Endothelial cell of umbilical vein (primary cell): ENCODE results near the gene ULK4. TPM values are rescaled to one million over a fixed set of nuclear protein-coding genes. Genes with fewer than 3 reads are reported as not detected.

Experiments used
- BruUV-seq: library from RNA; stranded (reverse); fragments of 400-500 nt; replicated peaks from 2 replicates; lab custom pipeline; 2021; lab: Mats Ljungman, UMichigan
- CTCF ChIA-PET: fragments of 300-600, 350-600 bp; sonication (Branson Sonifier 250); formaldehyde crosslinking; loops from one replicate; lab custom pipeline; 2021; ENCODE audit warnings: antibody characterized with exemption, inconsistent platforms; lab: Charles Lee
- POLR2A ChIA-PET: fragments of 300-600, 350-600 bp; sonication (Branson Sonifier 250); formaldehyde crosslinking; loops from one replicate; lab custom pipeline; 2021; ENCODE audit warnings: antibody characterized with exemption, inconsistent platforms; lab: Charles Lee
- DNase-seq: peaks from one replicate; pipeline ENCODE4 v3.0.0-alpha.2; 2011; ENCODE audit warnings: low read depth, low spot score
- FAIRE-seq: peaks from 2 replicates; lab custom pipeline; 2011; peaks lifted over from hg19 to GRCh38; lab: Jason Lieb, UNC
- H2AFZ ChIP-seq: 2 replicates; pipeline ENCODE4 v1.6.0; 2012; ENCODE audit warnings: low read depth, low read length, control low read depth, inconsistent platforms
- H3K27ac ChIP-seq: 2 replicates; pipeline ENCODE4 v1.5.1; 2011; ENCODE audit warnings: low read depth, mild to moderate bottlenecking, control low read depth, low read length, moderate library complexity; ENCODE audit not compliant: insufficient read depth
- H3K27me3 ChIP-seq, 2 experiments: 2 replicates each; pipeline versions ENCODE4 v1.6.0 to v1.6.1; 2011; ENCODE audit warnings: low read length in 2 of 2, mixed read lengths in 1 of 2; ENCODE audit not compliant: control insufficient read depth in 2 of 2, insufficient read depth in 2 of 2
- H3K36me3 ChIP-seq, 2 experiments: 2 replicates in 1 of 2; 3 replicates in 1 of 2; pipeline ENCODE4 v1.5.1; 2011; ENCODE audit warnings: low read length in 2 of 2, mild to moderate bottlenecking in 1 of 2, moderate library complexity in 1 of 2; ENCODE audit not compliant: control insufficient read depth in 2 of 2, insufficient read depth in 2 of 2; ENCODE audit errors: extremely low read depth in 1 of 2
- H3K4me1 ChIP-seq: 3 replicates; pipeline ENCODE4 v1.5.1; 2011; ENCODE audit warnings: mild to moderate bottlenecking, low read length; ENCODE audit not compliant: control insufficient read depth, insufficient read depth; ENCODE audit errors: extremely low read depth
- H3K4me2 ChIP-seq: 2 replicates; pipeline ENCODE4 v1.6.1; 2011; ENCODE audit warnings: low read length, control low read depth, mixed read lengths; ENCODE audit not compliant: insufficient read depth
- H3K4me3 ChIP-seq, 3 experiments: fragments of 200-600 bp in 1 of 3; sonication (generic), shearing (Covaris generic) in 1 of 3; replicated peaks in 1 of 3; 2 replicates each; pipeline ENCODE4 v1.5.1; 2011 to 2016; ENCODE audit warnings: control low read depth in 3 of 3, low read length in 3 of 3, mild to moderate bottlenecking in 2 of 3, inconsistent platforms in 1 of 3, low read depth in 1 of 3, moderate library complexity in 1 of 3; ENCODE audit not compliant: insufficient read depth in 1 of 3
- H3K79me2 ChIP-seq: 2 replicates; pipeline ENCODE4 v1.6.0; 2012; ENCODE audit warnings: low read length, inconsistent platforms; ENCODE audit not compliant: control insufficient read depth, insufficient read depth
- H3K9ac ChIP-seq: replicated peaks from 2 replicates; pipeline ENCODE3; 2011; ENCODE audit warnings: low read length, control low read depth; ENCODE audit not compliant: insufficient read depth; ENCODE audit errors: extremely low read depth
- H3K9me1 ChIP-seq: replicated peaks from 3 replicates; pipeline ENCODE4 v1.6.0; 2011; ENCODE audit warnings: mild to moderate bottlenecking, low read length; ENCODE audit not compliant: control insufficient read depth, insufficient read depth; ENCODE audit errors: extremely low read depth
- H3K9me3 ChIP-seq: replicated peaks from 2 replicates; pipeline ENCODE4 v1.5.1; 2012; ENCODE audit warnings: low read length, inconsistent platforms; ENCODE audit not compliant: control insufficient read depth, insufficient read depth
- H4K20me1 ChIP-seq: replicated peaks from 2 replicates; pipeline ENCODE3; 2011; ENCODE audit warnings: mild to moderate bottlenecking, low read length; ENCODE audit not compliant: control insufficient read depth, insufficient read depth; ENCODE audit errors: extremely low read depth
- CTCF ChIP-seq, 2 donors: IDR thresholded peaks; 1 replicate in 1 of 2; 2 replicates in 1 of 2; pipeline ENCODE4 v1.5.1; 2011; ENCODE audit warnings: low read length in 2 of 2, mild to moderate bottlenecking in 2 of 2, moderate library complexity in 2 of 2, control low read depth in 1 of 2, inconsistent platforms in 1 of 2, low read depth in 1 of 2; ENCODE audit not compliant: insufficient read depth in 1 of 2; ENCODE audit errors: extremely low read depth in 1 of 2
- EZH2 ChIP-seq: IDR thresholded peaks from 2 replicates; pipeline ENCODE4 v1.6.1; 2012; ENCODE audit warnings: borderline replicate concordance, low read depth, mild to moderate bottlenecking, moderate library complexity, low read length, inconsistent platforms; ENCODE audit not compliant: severe bottlenecking
- FOS ChIP-seq: IDR thresholded peaks from 2 replicates; pipeline ENCODE4 v1.6.1; 2011; ENCODE audit warnings: mild to moderate bottlenecking, low read length, moderate library complexity, borderline replicate concordance; ENCODE audit not compliant: insufficient read depth
- GATA2 ChIP-seq: IDR thresholded peaks from 2 replicates; pipeline ENCODE4 v1.7.0; 2011; ENCODE audit warnings: low read depth, mild to moderate bottlenecking, moderate library complexity, mixed read lengths, low read length; ENCODE audit not compliant: insufficient read length, insufficient read depth
- JUN ChIP-seq: IDR thresholded peaks from 2 replicates; pipeline ENCODE4 v1.6.1; 2011; ENCODE audit warnings: borderline replicate concordance, low read depth; ENCODE audit not compliant: insufficient read length, insufficient read depth
- MYC ChIP-seq: IDR thresholded peaks from one replicate; pipeline ENCODE4 v1.6.1; 2011; ENCODE audit warnings: mild to moderate bottlenecking, low read depth, low read length
- POLR2A ChIP-seq: IDR thresholded peaks from 2 replicates; pipeline ENCODE4 v1.6.1; 2012; ENCODE audit warnings: low read depth, mild to moderate bottlenecking, control low read depth, low read length
- POLR2AphosphoS5 ChIP-seq: IDR thresholded peaks from 2 replicates; pipeline ENCODE4 v1.6.1; 2012; ENCODE audit warnings: low read depth, mild to moderate bottlenecking, control low read depth, low read length, moderate library complexity; ENCODE audit not compliant: insufficient read depth
- dilution Hi-C: fragments of 300-500 bp; cut with MboI; formaldehyde crosslinking; loops from one replicate; pipeline ENCODE4 v1.15.0; 2019; ENCODE audit warnings: low sequenced_read_pairs; ENCODE audit not compliant: extremely low pct_ligation_motif_present
- intact Hi-C: fragments of 100-400 bp; cut with micrococcal nuclease; formaldehyde crosslinking; loops from one replicate; pipeline ENCODE4 v1.10.0; 2022
- polyA plus RNA-seq, 4 experiments: library from polyadenylated mRNA; depleted of rRNA in 3 of 4; stranded (reverse) in 3 of 4; unstranded in 1 of 4; fragments of >200 nt; gene quantifications; 2 replicates each; pipeline versions ENCODE4 v1.2.1 to v1.2.3, GENCODE V29; 2011 to 2012; ENCODE audit warnings: missing spikeins in 1 of 4
- total RNA-seq: library from RNA; stranded (reverse); gene quantifications from 2 replicates; pipeline ENCODE4 v1.2.3, GENCODE V29; 2021
- TF ChIP-seq, protein P1 (sequence below): IDR thresholded peaks from 2 replicates; pipeline ENCODE4 v1.6.1; 2011; ENCODE audit not compliant: insufficient read depth, insufficient read length

Gene ULK4
- total and polyA plus RNA-seq, 2 donors (not counting 3 experiments of a cell fraction or from before 2014, with no cell fraction given), result 3.3 to 16.0 TPM

DNA sequence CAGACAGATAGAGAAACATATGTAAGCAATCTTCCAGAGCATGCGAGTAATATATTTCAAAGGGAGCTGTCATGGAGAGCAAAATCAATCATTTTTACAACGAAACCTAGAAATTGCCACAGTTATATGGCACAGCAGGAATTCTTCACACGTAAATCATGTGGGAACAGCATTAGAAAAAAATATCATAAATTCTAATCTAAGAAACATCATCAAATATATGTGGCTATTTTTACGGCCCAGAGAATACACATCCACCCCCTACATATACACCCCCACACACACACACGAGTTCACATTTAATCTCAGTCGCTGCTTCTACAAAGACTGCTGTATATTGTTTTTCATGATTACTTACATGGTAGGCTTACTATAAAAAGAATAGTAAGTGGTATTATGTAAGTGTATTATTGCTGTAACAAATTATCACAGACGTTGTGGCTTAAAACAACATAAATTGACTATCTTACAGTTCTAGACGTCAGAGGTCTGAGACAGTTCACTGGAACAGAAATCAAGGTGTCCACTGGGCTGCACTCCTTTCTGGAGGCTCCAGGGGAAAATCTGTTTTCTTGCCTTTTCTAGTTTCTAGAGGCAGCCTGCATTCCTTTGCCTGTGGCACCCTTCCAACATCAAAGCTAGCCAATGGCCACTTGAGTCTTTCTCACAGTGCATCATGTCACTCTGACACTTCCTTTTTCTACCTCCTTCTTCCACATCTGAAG is 363.3 kb downstream of the ULK4 start:
- H3K27ac ChIP-seq, result no peak overlapping the region
- H3K36me3 ChIP-seq, result no peaks in the 10 kb centered on the region
- H3K27me3 ChIP-seq, result no peaks in the 10 kb centered on the region
- H2AFZ ChIP-seq, result no peak overlapping the region
- intact Hi-C loops, result no loop called here
- POLR2A ChIA-PET, result no interaction called here
- H4K20me1 ChIP-seq, result no peaks in the 10 kb centered on the region
- no peak overlapping the region for H3K4me3 ChIP-seq
- FAIRE-seq, result no peak
- H3K9ac ChIP-seq, result no peak overlapping the region
- BruUV-seq, result no TSS peak
- H3K4me1 ChIP-seq, result no peaks in the 10 kb centered on the region
- no peaks in the 10 kb centered on the region for H3K9me3 ChIP-seq
- dilution Hi-C loops, result no loop called here
- no peak overlapping the region for H3K4me2 ChIP-seq
- H3K79me2 ChIP-seq, result no peaks in the 10 kb centered on the region
- no peaks in the 10 kb centered on the region for H3K9me1 ChIP-seq
- CTCF ChIA-PET, result no interaction called here
- no peak for TF ChIP-seq MYC
- TF ChIP-seq CTCF (IDR thresholded peaks at IDR 0.05; ENCODE audit: extremely low read depth in 1 of 2, insufficient read depth in 1 of 2, low read depth in 1 of 2, low read length in 2 of 2), result no peak
- TF ChIP-seq JUN, result no peak
- no peak for DNase-seq

- no peaks in the 10 kb centered on the region for H3K9me1 ChIP-seq
- FAIRE-seq (no peak), DNase-seq (no peak)
- TF ChIP-seq FOS (no peak), POLR2A (no peak), GATA2 (no peak), JUN (no peak), EZH2 (no peak), MYC (no peak), POLR2AphosphoS5 (no peak), CTCF (IDR thresholded peaks at IDR 0.05; ENCODE audit: extremely low read depth in 1 of 2, insufficient read depth in 1 of 2, low read depth in 1 of 2, low read length in 2 of 2) (no peak)
- TF ChIP-seq, protein P1, sequence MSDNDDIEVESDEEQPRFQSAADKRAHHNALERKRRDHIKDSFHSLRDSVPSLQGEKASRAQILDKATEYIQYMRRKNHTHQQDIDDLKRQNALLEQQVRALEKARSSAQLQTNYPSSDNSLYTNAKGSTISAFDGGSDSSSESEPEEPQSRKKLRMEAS, result no peak
- CTCF ChIA-PET, result interaction anchor here (1.6 kb wide), 1 partner anchor 10 kb away, joined by 3 read pairs; no protein-coding TSS in a partner anchor
- H2AFZ ChIP-seq, result no peak overlapping the region
- dilution Hi-C loops, result no loop called here
- no TSS peak for BruUV-seq
- no peaks in the 10 kb centered on the region for H3K36me3 ChIP-seq
- H3K27ac ChIP-seq, result no peak overlapping the region
- intact Hi-C loops, result no loop called here
- H3K9ac ChIP-seq, result no peak overlapping the region
- no peaks in the 10 kb centered on the region for H4K20me1 ChIP-seq
- H3K4me1 ChIP-seq, result no peaks in the 10 kb centered on the region
- H3K4me3 ChIP-seq, result no peak overlapping the region
- POLR2A ChIA-PET, result no interaction called here
- H3K79me2 ChIP-seq, result no peaks in the 10 kb centered on the region
- no peak overlapping the region for H3K4me2 ChIP-seq
- no peaks in the 10 kb centered on the region for H3K9me3 ChIP-seq
- no peaks in the 10 kb centered on the region for H3K27me3 ChIP-seq
Observed at GRCh38 chr3:41593774-41594173, 368.1 kb downstream of the ULK4 start.
